Panc1 (cell line): ENCODE data around the gene RAP1GDS1.

Source experiments
- CTCF ChIP-seq: fragments of 450-650 bp; IDR thresholded peaks from 2 replicates; pipeline ENCODE4 v1.5.1; 2017; ENCODE audit warnings: mild to moderate bottlenecking
- POLR2AphosphoS5 ChIP-seq: IDR thresholded peaks from 2 replicates; pipeline ENCODE4 v1.6.1; 2012; ENCODE audit warnings: mild to moderate bottlenecking, low read depth, low read length, moderate library complexity
- REST ChIP-seq, 2 experiments: IDR thresholded peaks; 2 replicates each; pipeline ENCODE4 v1.6.1; 2011 to 2012; ENCODE audit warnings: low read depth in 2 of 2, control low read depth in 1 of 2, low read length in 1 of 2, mild to moderate bottlenecking in 1 of 2, moderate library complexity in 1 of 2; ENCODE audit not compliant: insufficient read depth in 1 of 2
- SIN3A ChIP-seq: IDR thresholded peaks from 2 replicates; pipeline ENCODE4 v1.6.1; 2012; ENCODE audit warnings: low read depth, mild to moderate bottlenecking, low read length, moderate library complexity, borderline replicate concordance; ENCODE audit not compliant: insufficient read depth

- TF ChIP-seq CTCF (no peak), POLR2AphosphoS5 (no peak), REST (IDR thresholded peaks at IDR 0.05; ENCODE audit: insufficient read depth in 1 of 2, low read depth in 2 of 2, low read length in 1 of 2) (no peak), SIN3A (no peak)
These were observed 126.3 kb downstream of the RAP1GDS1 start for GRCh38 chr4:98387345-98388026.
